ENCODE results near the gene MAPK8IP3.

The MAPK8IP3 gene

GRCh38 chr16:1773703-1774447 lies 67.9 kb downstream of the MAPK8IP3 start:
- no peaks in the 10 kb centered on the region for H4K20me1 ChIP-seq (ENCODE audit: low read depth, low read length)
- H3K9ac ChIP-seq (ENCODE audit: low read length), result peak overlapping the region; percentile 93
- H3K27me3 ChIP-seq (ENCODE audit: low read length), result no peaks in the 10 kb centered on the region
- H2AFZ ChIP-seq (ENCODE audit: low read depth, low read length, severe bottlenecking), result peak overlapping the region; percentile 37
- H3K36me3 ChIP-seq (ENCODE audit: low read length), result no peaks in the 10 kb centered on the region
- peaks cover 16% of the 10 kb centered on the region for H3K79me2 ChIP-seq (ENCODE audit: insufficient read depth, low read length)
- H3K9me2 ChIP-seq (replicated peaks; ENCODE audit: insufficient read depth, low read length), result no peaks in the 10 kb centered on the region
- peaks cover 16% of the 10 kb centered on the region; the same call in 1 of the 2 replicates for H3F3A ChIP-seq (ENCODE audit: insufficient read depth)
- peak overlapping the region; percentile 90 for H3K4me3 ChIP-seq (ENCODE audit: insufficient read depth, low read length, poor library complexity, severe bottlenecking)
- no peak for TF ChIP-seq CTCF (IDR thresholded peaks at IDR 0.05; ENCODE audit: insufficient read depth, low read length, poor library complexity, severe bottlenecking)
- TF ChIP-seq EZH2phosphoT487 (conservative IDR thresholded peaks at IDR 0.05; ENCODE audit: low read length), result no peak
- H3K4me2 ChIP-seq (ENCODE audit: low read depth, low read length, poor library complexity, severe bottlenecking), result peak overlapping the region; percentile 95
- peak overlapping the region; percentile 84 for H3K27ac ChIP-seq (ENCODE audit: low read depth, low read length)
- no peaks in the 10 kb centered on the region for H3K9me3 ChIP-seq (ENCODE audit: insufficient read depth, low read length)

- Histone ChIP-seq H2AFZ (ENCODE audit: low read depth, low read length, severe bottlenecking) (no peak overlapping the region), H3K9me3 (ENCODE audit: insufficient read depth, low read length) (no peaks in the 10 kb centered on the region), H3K79me2 (ENCODE audit: insufficient read depth, low read length) (peaks cover 16% of the 10 kb centered on the region), H3K4me3 (ENCODE audit: insufficient read depth, low read length, poor library complexity, severe bottlenecking) (peak overlapping the region; percentile 90), H3K27me3 (ENCODE audit: low read length) (no peaks in the 10 kb centered on the region), H3K27ac (ENCODE audit: low read depth, low read length) (no peak overlapping the region), H3K4me2 (ENCODE audit: low read depth, low read length, poor library complexity, severe bottlenecking) (peak overlapping the region; percentile 95), H3K9ac (ENCODE audit: low read length) (peak overlapping the region; percentile 93), H3K9me2 (replicated peaks; ENCODE audit: insufficient read depth, low read length) (no peaks in the 10 kb centered on the region), H3K36me3 (ENCODE audit: low read length) (no peaks in the 10 kb centered on the region), H3F3A (ENCODE audit: insufficient read depth) (peaks cover 16% of the 10 kb centered on the region; the same call in 1 of the 2 replicates), H4K20me1 (ENCODE audit: low read depth, low read length) (no peaks in the 10 kb centered on the region)
- TF ChIP-seq CTCF (IDR thresholded peaks at IDR 0.05; ENCODE audit: insufficient read depth, low read length, poor library complexity, severe bottlenecking) (no peak), EZH2phosphoT487 (conservative IDR thresholded peaks at IDR 0.05; ENCODE audit: low read length) (no peak)
Measured at GRCh38 chr16:1774448-1774780, 68.4 kb downstream of the MAPK8IP3 start.

GRCh38 chr16:1775006-1775845 lies 69.2 kb downstream of the MAPK8IP3 start:
- Histone ChIP-seq H3F3A (ENCODE audit: insufficient read depth) (peaks cover 12% of the 10 kb centered on the region; the same call in 1 of the 2 replicates), H3K9me3 (ENCODE audit: insufficient read depth, low read length) (no peaks in the 10 kb centered on the region), H3K9me2 (replicated peaks; ENCODE audit: insufficient read depth, low read length) (no peaks in the 10 kb centered on the region), H3K27me3 (ENCODE audit: low read length) (no peaks in the 10 kb centered on the region), H3K4me2 (ENCODE audit: low read depth, low read length, poor library complexity, severe bottlenecking) (no peak overlapping the region), H3K4me3 (ENCODE audit: insufficient read depth, low read length, poor library complexity, severe bottlenecking) (no peak overlapping the region), H3K36me3 (ENCODE audit: low read length) (no peaks in the 10 kb centered on the region), H3K27ac (ENCODE audit: low read depth, low read length) (no peak overlapping the region), H4K20me1 (ENCODE audit: low read depth, low read length) (no peaks in the 10 kb centered on the region), H2AFZ (ENCODE audit: low read depth, low read length, severe bottlenecking) (no peak overlapping the region), H3K79me2 (ENCODE audit: insufficient read depth, low read length) (peaks cover 16% of the 10 kb centered on the region), H3K9ac (ENCODE audit: low read length) (no peak overlapping the region)
- TF ChIP-seq EZH2phosphoT487 (conservative IDR thresholded peaks at IDR 0.05; ENCODE audit: low read length) (no peak), CTCF (IDR thresholded peaks at IDR 0.05; ENCODE audit: insufficient read depth, low read length, poor library complexity, severe bottlenecking) (no peak)

Data from SU-DHL-6 (cell line).